ENCODE results near the gene GALNT10. TPM values are rescaled to one million over a fixed set of nuclear protein-coding genes. Genes with fewer than 3 reads are reported as not detected.

The GALNT10 gene
- total RNA-seq, 1 experiment from 2014 or later, result 27.8 TPM

- Histone ChIP-seq H3K4me3 (replicated peaks in 1 of 2; ENCODE audit: low read depth in 1 of 2, low read length in 2 of 2) (no peak overlapping the region), H3K9ac (ENCODE audit: low read length) (no peak overlapping the region), H3K79me2 (ENCODE audit: insufficient read depth, low read length) (no peaks in the 10 kb centered on the region), H3K4me2 (ENCODE audit: low read length) (no peak overlapping the region), H3K36me3 (ENCODE audit: control insufficient read depth in 1 of 2, insufficient read depth in 2 of 2, low read length in 2 of 2) (no peaks in the 10 kb centered on the region), H3K9me2 (ENCODE audit: insufficient read depth) (no peaks in the 10 kb centered on the region), H3K4me1 (ENCODE audit: control insufficient read depth in 1 of 2, insufficient read depth in 2 of 2, low read length in 2 of 2) (no peaks in the 10 kb centered on the region), H2AFZ (ENCODE audit: low read depth, low read length, poor library complexity, severe bottlenecking) (no peak overlapping the region), H3K27ac (ENCODE audit: low read depth, low read length) (no peak overlapping the region), H3K27me3 (ENCODE audit: insufficient read depth, low read length) (no peaks in the 10 kb centered on the region), H4K20me1 (ENCODE audit: insufficient read depth) (no peaks in the 10 kb centered on the region), H3K9me3 (ENCODE audit: control insufficient read depth in 1 of 2, insufficient read depth in 1 of 2, low read depth in 1 of 2, low read length in 2 of 2) (no peaks in the 10 kb centered on the region)
- no peak for ATAC-seq
- ChIA-PET RAD21 (ENCODE audit: low non-redundant PET in 1 of 2, low total read pairs in 2 of 2, uncharacterized antibody in 2 of 2, unreplicated experiment in 2 of 2) (no interaction called here), CTCF (no interaction called here), POLR2A (no interaction called here)
- no peak for DNase-seq (ENCODE audit: low read depth, low spot score)
- intact Hi-C loops (cut with micrococcal nuclease), result no loop called here
- TF ChIP-seq POLR2AphosphoS5 (IDR thresholded peaks at IDR 0.05; ENCODE audit: low read depth, low read length), result no peak
- no TSS peak for BruUV-seq (replicated peaks)
Measured at GRCh38 chr5:154238776-154239481, 48.4 kb downstream of the GALNT10 start.

- H3K9me3 ChIP-seq (ENCODE audit: control insufficient read depth in 1 of 2, insufficient read depth in 1 of 2, low read depth in 1 of 2, low read length in 2 of 2), result no peaks in the 10 kb centered on the region
- no peak overlapping the region for H3K27ac ChIP-seq (ENCODE audit: low read depth, low read length)
- no peaks in the 10 kb centered on the region for H3K79me2 ChIP-seq (ENCODE audit: insufficient read depth, low read length)
- no peaks in the 10 kb centered on the region for H3K9me2 ChIP-seq (ENCODE audit: insufficient read depth)
- H3K4me2 ChIP-seq (ENCODE audit: low read length), result no peak overlapping the region
- no peak overlapping the region for H3K9ac ChIP-seq (ENCODE audit: low read length)
- CTCF ChIA-PET, result no interaction called here
- H3K4me3 ChIP-seq (replicated peaks in 1 of 2; ENCODE audit: low read depth in 1 of 2, low read length in 2 of 2), result no peak overlapping the region
- no peaks in the 10 kb centered on the region for H4K20me1 ChIP-seq (ENCODE audit: insufficient read depth)
- no peak for ATAC-seq
- BruUV-seq (replicated peaks), result no TSS peak
- DNase-seq (ENCODE audit: low read depth, low spot score), result no peak
- H2AFZ ChIP-seq (ENCODE audit: low read depth, low read length, poor library complexity, severe bottlenecking), result no peak overlapping the region
- POLR2A ChIA-PET, result no interaction called here
- H3K36me3 ChIP-seq (ENCODE audit: control insufficient read depth in 1 of 2, insufficient read depth in 2 of 2, low read length in 2 of 2), result no peaks in the 10 kb centered on the region
- RAD21 ChIA-PET (ENCODE audit: low non-redundant PET in 1 of 2, low total read pairs in 2 of 2, uncharacterized antibody in 2 of 2, unreplicated experiment in 2 of 2), result no interaction called here
- H3K27me3 ChIP-seq (ENCODE audit: insufficient read depth, low read length), result no peaks in the 10 kb centered on the region
- no peaks in the 10 kb centered on the region for H3K4me1 ChIP-seq (ENCODE audit: control insufficient read depth in 1 of 2, insufficient read depth in 2 of 2, low read length in 2 of 2)
- intact Hi-C loops (cut with micrococcal nuclease), result no loop called here
- TF ChIP-seq ZNF274 (IDR thresholded peaks at IDR 0.05; ENCODE audit: low read depth, low read length) (no peak), FOSL1 (IDR thresholded peaks at IDR 0.05; ENCODE audit: low read depth) (no peak), CBX3 (IDR thresholded peaks at IDR 0.05; ENCODE audit: low read depth) (no peak), SIN3A (IDR thresholded peaks at IDR 0.05; ENCODE audit: low read depth) (no peak), REST (IDR thresholded peaks at IDR 0.05; ENCODE audit: low read depth) (no peak), SP1 (IDR thresholded peaks at IDR 0.05; ENCODE audit: low read depth) (no peak), EGR1 (IDR thresholded peaks at IDR 0.05; ENCODE audit: low read depth) (no peak), EZH2 (IDR thresholded peaks at IDR 0.05) (no peak), ATF3 (IDR thresholded peaks at IDR 0.05) (no peak), EZH2phosphoT487 (IDR thresholded peaks at IDR 0.05; ENCODE audit: borderline replicate concordance) (no peak), POLR2AphosphoS5 (IDR thresholded peaks at IDR 0.05; ENCODE audit: low read depth, low read length) (no peak), CTCF (IDR thresholded peaks at IDR 0.05 in 2 of 3, conservative IDR thresholded peaks at IDR 0.05 in 1 of 3; ENCODE audit: borderline replicate concordance in 1 of 3, insufficient read depth in 1 of 3, low read depth in 2 of 3, low read length in 2 of 3) (no peak), POLR2A (IDR thresholded peaks at IDR 0.05; ENCODE audit: borderline replicate concordance, extremely low read depth, insufficient read depth, insufficient read length) (no peak)
Measured at GRCh38 chr5:154240595-154240994, 50.1 kb downstream of the GALNT10 start.

All from HCT116 (cell line).